ENCODE measurements around the gene NGLY1. TPM values are rescaled to one million over a fixed set of nuclear protein-coding genes. Genes with fewer than 3 reads are reported as not detected.

The NGLY1 gene
- total RNA-seq, 1 experiment from 2014 or later = 78.8 TPM

DNA sequence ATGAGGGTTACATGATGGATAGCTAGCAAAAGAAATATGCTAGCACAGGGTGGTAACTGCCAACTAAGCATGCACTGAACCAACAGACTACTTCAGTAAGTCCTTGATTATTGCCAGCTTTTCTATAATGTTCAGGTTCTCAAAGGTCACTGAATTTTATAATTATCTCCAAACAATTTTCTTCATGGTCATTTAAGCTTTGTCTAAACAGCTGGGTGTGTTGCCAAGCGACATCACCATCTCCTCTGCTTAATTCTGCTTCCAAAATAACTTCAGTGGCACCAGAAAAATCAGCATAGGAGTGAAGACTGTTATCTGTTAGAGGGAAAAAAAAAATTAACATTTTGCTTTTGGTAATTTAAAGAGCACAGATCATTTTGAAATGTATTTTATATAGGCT lies 63.9 kb downstream of the NGLY1 start:
- no peaks in the 10 kb centered on the region for H3K79me2 ChIP-seq (ENCODE audit: low read length)
- H2AFZ ChIP-seq (ENCODE audit: low read length) = no peak overlapping the region
- no peak overlapping the region for H3K9ac ChIP-seq (ENCODE audit: low read length)
- H3K4me1 ChIP-seq (ENCODE audit: low read length) = no peaks in the 10 kb centered on the region
- H3K4me3 ChIP-seq (ENCODE audit: low read length) = no peak overlapping the region
- no peaks in the 10 kb centered on the region for H4K20me1 ChIP-seq (ENCODE audit: insufficient read depth, low read depth, low read length)
- no peak for DNase-seq
- no peak overlapping the region for H3K4me2 ChIP-seq (ENCODE audit: low read depth, low read length, poor library complexity, severe bottlenecking)
- no peak overlapping the region for H3K27ac ChIP-seq (ENCODE audit: low read length)
- no peaks in the 10 kb centered on the region for H3K27me3 ChIP-seq (ENCODE audit: low read length)
- peaks cover 33% of the 10 kb centered on the region; the same call in 1 of the 2 replicates for H3K36me3 ChIP-seq (ENCODE audit: insufficient read depth, low read length)
- H3K9me2 ChIP-seq (replicated peaks; ENCODE audit: insufficient read depth, low read length) = no peaks in the 10 kb centered on the region
- no peaks in the 10 kb centered on the region for H3K9me3 ChIP-seq (ENCODE audit: low read length)

- Histone ChIP-seq H3K36me3 (ENCODE audit: insufficient read depth, low read length) (peaks cover 8% of the 10 kb centered on the region; the same call in 1 of the 2 replicates), H3K4me3 (ENCODE audit: low read length) (no peak overlapping the region), H3K9me3 (ENCODE audit: low read length) (no peaks in the 10 kb centered on the region), H4K20me1 (ENCODE audit: insufficient read depth, low read depth, low read length) (no peaks in the 10 kb centered on the region), H2AFZ (ENCODE audit: low read length) (no peak overlapping the region), H3K27me3 (ENCODE audit: low read length) (no peaks in the 10 kb centered on the region), H3K79me2 (ENCODE audit: low read length) (no peaks in the 10 kb centered on the region), H3K27ac (ENCODE audit: low read length) (no peak overlapping the region), H3K9me2 (replicated peaks; ENCODE audit: insufficient read depth, low read length) (no peaks in the 10 kb centered on the region), H3K9ac (ENCODE audit: low read length) (no peak overlapping the region), H3K4me1 (ENCODE audit: low read length) (no peaks in the 10 kb centered on the region), H3K4me2 (ENCODE audit: low read depth, low read length, poor library complexity, severe bottlenecking) (no peak overlapping the region)
- DNase-seq = no peak
These were observed 69.8 kb downstream of the NGLY1 start for GRCh38 chr3:25713341-25713985.

DNA sequence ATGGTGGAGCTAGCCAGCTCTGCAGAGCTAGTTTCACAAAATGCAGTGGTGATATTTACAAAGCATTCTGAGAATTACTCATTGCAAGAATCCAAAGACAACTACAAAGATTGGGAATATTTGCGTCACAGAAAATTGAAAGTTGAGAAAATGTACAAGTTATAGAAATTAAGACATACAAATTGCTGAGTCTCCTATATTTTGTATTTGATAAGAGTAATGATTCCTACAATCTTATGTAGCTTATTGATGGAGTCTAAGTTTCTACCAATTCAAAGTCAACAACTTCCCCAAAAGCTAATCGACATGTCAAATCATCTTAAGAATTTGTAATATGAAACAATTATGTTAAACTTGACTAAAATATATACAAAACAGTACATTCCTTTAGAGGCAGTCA lies 72.2 kb downstream of the NGLY1 start:
- no peak overlapping the region for H3K4me3 ChIP-seq (ENCODE audit: low read length)
- no peak for DNase-seq
- H3K27ac ChIP-seq (ENCODE audit: low read length) = no peak overlapping the region
- H3K9ac ChIP-seq (ENCODE audit: low read length) = no peak overlapping the region
- H2AFZ ChIP-seq (ENCODE audit: low read length) = no peak overlapping the region
- no peaks in the 10 kb centered on the region for H3K36me3 ChIP-seq (ENCODE audit: insufficient read depth, low read length)
- no peak overlapping the region for H3K4me2 ChIP-seq (ENCODE audit: low read depth, low read length, poor library complexity, severe bottlenecking)
- H3K79me2 ChIP-seq (ENCODE audit: low read length) = no peaks in the 10 kb centered on the region
- H4K20me1 ChIP-seq (ENCODE audit: insufficient read depth, low read depth, low read length) = no peaks in the 10 kb centered on the region
- H3K9me2 ChIP-seq (replicated peaks; ENCODE audit: insufficient read depth, low read length) = no peaks in the 10 kb centered on the region
- H3K27me3 ChIP-seq (ENCODE audit: low read length) = no peaks in the 10 kb centered on the region
- no peaks in the 10 kb centered on the region for H3K9me3 ChIP-seq (ENCODE audit: low read length)
- H3K4me1 ChIP-seq (ENCODE audit: low read length) = no peaks in the 10 kb centered on the region; the same call in 1 of the 2 replicates

DNA sequence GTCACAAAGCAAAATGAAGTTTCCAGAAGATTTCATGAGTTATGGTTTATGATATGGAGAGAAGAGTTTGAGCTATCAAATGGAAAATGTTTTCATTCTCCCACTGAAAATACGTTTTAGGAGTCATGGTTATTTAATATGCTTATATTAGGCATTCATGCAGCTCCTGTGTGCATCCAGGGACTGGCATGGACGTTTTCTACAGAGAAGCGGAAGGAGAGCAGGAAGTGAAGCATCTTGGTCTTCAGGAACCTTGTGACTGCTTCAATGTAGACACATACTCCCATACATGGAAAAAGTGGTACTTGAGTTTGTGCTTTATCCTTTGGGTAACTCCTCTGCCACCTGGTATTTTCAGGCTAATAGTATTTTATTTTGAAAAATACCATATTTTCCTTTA lies 75.2 kb downstream of the NGLY1 start:
- H4K20me1 ChIP-seq (ENCODE audit: insufficient read depth, low read depth, low read length) = no peaks in the 10 kb centered on the region
- H3K4me2 ChIP-seq (ENCODE audit: low read depth, low read length, poor library complexity, severe bottlenecking) = no peak overlapping the region
- H3K9me2 ChIP-seq (replicated peaks; ENCODE audit: insufficient read depth, low read length) = no peaks in the 10 kb centered on the region
- DNase-seq = no peak
- H3K79me2 ChIP-seq (ENCODE audit: low read length) = no peaks in the 10 kb centered on the region
- no peaks in the 10 kb centered on the region; the same call in 1 of the 2 replicates for H3K4me1 ChIP-seq (ENCODE audit: low read length)
- H2AFZ ChIP-seq (ENCODE audit: low read length) = no peak overlapping the region
- H3K27ac ChIP-seq (ENCODE audit: low read length) = no peak overlapping the region
- no peaks in the 10 kb centered on the region for H3K36me3 ChIP-seq (ENCODE audit: insufficient read depth, low read length)
- H3K4me3 ChIP-seq (ENCODE audit: low read length) = no peak overlapping the region
- no peak overlapping the region for H3K9ac ChIP-seq (ENCODE audit: low read length)
- H3K27me3 ChIP-seq (ENCODE audit: low read length) = no peaks in the 10 kb centered on the region
- no peaks in the 10 kb centered on the region for H3K9me3 ChIP-seq (ENCODE audit: low read length)

- no peaks in the 10 kb centered on the region for H3K9me2 ChIP-seq (replicated peaks; ENCODE audit: insufficient read depth, low read length)
- DNase-seq = no peak
- H4K20me1 ChIP-seq (ENCODE audit: insufficient read depth, low read depth, low read length) = no peaks in the 10 kb centered on the region
- no peaks in the 10 kb centered on the region for H3K36me3 ChIP-seq (ENCODE audit: insufficient read depth, low read length)
- H2AFZ ChIP-seq (ENCODE audit: low read length) = no peak overlapping the region
- no peak overlapping the region for H3K4me2 ChIP-seq (ENCODE audit: low read depth, low read length, poor library complexity, severe bottlenecking)
- no peak overlapping the region for H3K27ac ChIP-seq (ENCODE audit: low read length)
- no peaks in the 10 kb centered on the region for H3K27me3 ChIP-seq (ENCODE audit: low read length)
- no peaks in the 10 kb centered on the region for H3K9me3 ChIP-seq (ENCODE audit: low read length)
- H3K79me2 ChIP-seq (ENCODE audit: low read length) = no peaks in the 10 kb centered on the region
- no peak overlapping the region for H3K4me3 ChIP-seq (ENCODE audit: low read length)
- H3K9ac ChIP-seq (ENCODE audit: low read length) = no peak overlapping the region
- H3K4me1 ChIP-seq (ENCODE audit: low read length) = no peaks in the 10 kb centered on the region; the same call in 1 of the 2 replicates
These were observed 75.8 kb downstream of the NGLY1 start for GRCh38 chr3:25707268-25707926.

- Histone ChIP-seq H3K4me1 (ENCODE audit: low read length) (no peaks in the 10 kb centered on the region; the same call in 1 of the 2 replicates), H3K9me2 (replicated peaks; ENCODE audit: insufficient read depth, low read length) (no peaks in the 10 kb centered on the region), H3K27me3 (ENCODE audit: low read length) (no peaks in the 10 kb centered on the region), H3K4me2 (ENCODE audit: low read depth, low read length, poor library complexity, severe bottlenecking) (no peak overlapping the region), H3K36me3 (ENCODE audit: insufficient read depth, low read length) (no peaks in the 10 kb centered on the region), H3K79me2 (ENCODE audit: low read length) (no peaks in the 10 kb centered on the region), H3K27ac (ENCODE audit: low read length) (no peak overlapping the region), H3K9ac (ENCODE audit: low read length) (no peak overlapping the region), H2AFZ (ENCODE audit: low read length) (no peak overlapping the region), H3K9me3 (ENCODE audit: low read length) (no peaks in the 10 kb centered on the region), H4K20me1 (ENCODE audit: insufficient read depth, low read depth, low read length) (no peaks in the 10 kb centered on the region), H3K4me3 (ENCODE audit: low read length) (no peak overlapping the region)
- DNase-seq = no peak
These were observed 77.0 kb downstream of the NGLY1 start for GRCh38 chr3:25706213-25706612.

DNA sequence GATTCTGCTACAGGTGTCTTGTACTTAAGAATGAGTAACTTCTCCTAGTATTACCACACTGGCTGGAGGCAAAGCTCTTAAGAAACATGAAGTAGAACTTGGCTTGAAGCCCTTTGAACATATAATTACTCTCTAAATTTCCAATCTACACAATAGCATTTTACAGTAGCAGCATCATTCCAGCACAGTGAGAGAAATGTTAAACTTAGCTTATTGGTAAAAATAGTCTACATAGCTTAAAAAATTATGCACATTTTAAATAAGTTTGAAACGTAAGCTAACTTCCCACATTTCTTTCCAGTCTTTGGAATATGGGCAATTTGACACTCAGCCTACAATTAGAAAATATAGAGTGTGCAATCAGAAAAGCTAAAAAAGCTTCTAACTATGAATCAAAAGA lies 85.7 kb downstream of the NGLY1 start:
- H3K4me2 ChIP-seq (ENCODE audit: low read depth, low read length, poor library complexity, severe bottlenecking) = no peak overlapping the region
- H3K27ac ChIP-seq (ENCODE audit: low read length) = no peak overlapping the region
- DNase-seq = no peak
- no peak overlapping the region for H2AFZ ChIP-seq (ENCODE audit: low read length)
- H3K27me3 ChIP-seq (ENCODE audit: low read length) = no peaks in the 10 kb centered on the region
- H3K79me2 ChIP-seq (ENCODE audit: low read length) = no peaks in the 10 kb centered on the region
- H3K4me3 ChIP-seq (ENCODE audit: low read length) = no peak overlapping the region
- H3K36me3 ChIP-seq (ENCODE audit: insufficient read depth, low read length) = no peaks in the 10 kb centered on the region
- no peaks in the 10 kb centered on the region for H4K20me1 ChIP-seq (ENCODE audit: insufficient read depth, low read depth, low read length)
- H3K9me2 ChIP-seq (replicated peaks; ENCODE audit: insufficient read depth, low read length) = no peaks in the 10 kb centered on the region
- no peaks in the 10 kb centered on the region for H3K9me3 ChIP-seq (ENCODE audit: low read length)
- H3K9ac ChIP-seq (ENCODE audit: low read length) = no peak overlapping the region
- H3K4me1 ChIP-seq (ENCODE audit: low read length) = no peaks in the 10 kb centered on the region

DNA sequence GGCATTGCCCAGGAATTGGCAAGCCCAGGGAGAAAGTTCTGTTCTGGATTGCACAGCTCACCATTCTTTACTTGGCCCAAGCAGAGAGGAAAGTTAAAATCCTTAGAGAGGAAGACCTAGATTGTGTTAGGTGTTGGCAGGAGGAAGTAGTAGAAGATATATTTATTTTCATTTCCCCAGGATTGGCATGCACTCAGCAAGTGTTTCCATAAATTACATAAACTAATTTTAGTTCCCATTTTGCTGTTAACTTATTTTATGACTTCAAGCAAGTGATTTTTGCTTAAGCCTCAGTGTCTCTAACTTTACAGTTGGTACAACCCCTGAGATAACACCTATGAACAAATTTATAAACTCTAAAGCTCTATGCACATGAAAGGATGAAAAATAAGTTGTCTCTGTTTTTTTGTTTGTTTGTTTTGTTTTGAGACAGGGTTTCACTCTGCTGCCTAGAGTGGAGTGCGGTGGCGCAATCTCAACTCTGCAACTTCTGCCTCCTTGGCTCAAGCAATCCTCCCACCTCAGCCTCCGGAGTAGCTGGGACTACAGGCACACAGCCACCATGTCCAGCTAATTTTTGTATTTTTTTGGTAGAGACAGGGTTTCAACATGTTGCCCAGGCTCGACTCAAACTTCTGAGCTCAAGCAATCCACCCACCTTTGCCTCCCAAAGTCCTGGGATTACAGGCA lies 87.4 kb downstream of the NGLY1 start:
- H3K36me3 ChIP-seq (ENCODE audit: insufficient read depth, low read length) = no peaks in the 10 kb centered on the region
- no peaks in the 10 kb centered on the region for H3K9me3 ChIP-seq (ENCODE audit: low read length)

More for the DNA sequence above, 87.4 kb downstream of the NGLY1 start:
- Histone ChIP-seq H3K27ac (ENCODE audit: low read length) (no peak overlapping the region), H4K20me1 (ENCODE audit: insufficient read depth, low read depth, low read length) (no peaks in the 10 kb centered on the region), H3K4me3 (ENCODE audit: low read length) (no peak overlapping the region), H3K4me1 (ENCODE audit: low read length) (no peaks in the 10 kb centered on the region), H3K4me2 (ENCODE audit: low read depth, low read length, poor library complexity, severe bottlenecking) (no peak overlapping the region), H2AFZ (ENCODE audit: low read length) (no peak overlapping the region), H3K9ac (ENCODE audit: low read length) (no peak overlapping the region), H3K79me2 (ENCODE audit: low read length) (no peaks in the 10 kb centered on the region), H3K9me2 (replicated peaks; ENCODE audit: insufficient read depth, low read length) (no peaks in the 10 kb centered on the region), H3K27me3 (ENCODE audit: low read length) (no peaks in the 10 kb centered on the region)
- no peak for DNase-seq
